HK-2 (cell line): ENCODE measurements around the gene CA6.
"Not testable (repeated sequence)": the region's sequence is repeated elsewhere in the genome, so short reads cannot be mapped to it uniquely, and the experiment has no call there.

Experiments used
- DNase-seq: peaks from one replicate; pipeline ENCODE4 v3.0.0-alpha.2; 2018; ENCODE audit not compliant: unreplicated experiment

CA6 gene

GRCh38 chr1:9004700-9005394, 59.2 kb downstream of the CA6 start:
- peak; percentile 78 for DNase-seq

- no peak for DNase-seq
These were observed 59.7 kb downstream of the CA6 start for GRCh38 chr1:9005395-9005708.

- no peak for DNase-seq
These were observed 61.4 kb downstream of the CA6 start for GRCh38 chr1:9006956-9007615.

GRCh38 chr1:9008236-9008635, 62.6 kb downstream of the CA6 start:
- DNase-seq: no peak

GRCh38 chr1:9009438-9010370, 64.0 kb downstream of the CA6 start:
- DNase-seq: no peak

GRCh38 chr1:9010781-9011323, 65.2 kb downstream of the CA6 start:
- no peak for DNase-seq

- DNase-seq: no peak
These were observed 68.2 kb downstream of the CA6 start for GRCh38 chr1:9013819-9014218.

- DNase-seq: no peak
These were observed 69.1 kb downstream of the CA6 start for GRCh38 chr1:9014475-9015375.

GRCh38 chr1:9016455-9016854, 70.8 kb downstream of the CA6 start:
- no peak for DNase-seq

GRCh38 chr1:9018333-9018732, 72.7 kb downstream of the CA6 start:
- no peak for DNase-seq

GRCh38 chr1:9019896-9020295, 74.2 kb downstream of the CA6 start:
- no peak for DNase-seq

- no peak for DNase-seq
These were observed 74.6 kb downstream of the CA6 start for GRCh38 chr1:9020305-9020704.

- DNase-seq: not testable (repeated sequence)
These were observed 76.5 kb downstream of the CA6 start for GRCh38 chr1:9022026-9022738.

- no peak for DNase-seq
These were observed 77.1 kb downstream of the CA6 start for GRCh38 chr1:9022773-9023172.
